ENCODE measurements around the gene ATM.

DNA sequence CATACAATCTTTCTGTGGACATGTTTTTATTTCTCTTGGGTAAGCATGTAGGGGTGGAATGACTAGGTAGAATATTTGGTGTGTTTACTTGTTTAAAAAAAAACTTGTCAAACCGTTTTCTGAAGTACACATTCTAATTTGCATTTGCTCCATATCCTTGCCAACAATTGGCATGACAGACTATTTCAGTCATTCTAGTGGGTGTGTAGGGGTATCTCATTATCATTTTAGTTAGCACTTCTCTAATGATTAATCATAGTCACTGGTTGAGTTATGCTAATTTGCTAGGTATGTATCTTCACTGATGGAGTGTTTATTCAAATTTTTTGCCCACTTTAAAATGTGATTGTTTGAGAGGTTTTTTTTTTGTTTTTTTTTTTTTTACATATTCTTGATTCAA lies 180.2 kb downstream of the ATM start:
- TF ChIP-seq EZH2 (IDR thresholded peaks at IDR 0.05) (no peak), POLR2AphosphoS5 (IDR thresholded peaks at IDR 0.05; ENCODE audit: borderline replicate concordance, low read depth, low read length) (no peak)

Data from SK-N-MC (cell line).